ENCODE measurements around the gene ABCB1.

ABCB1 gene

GRCh38 chr7:87511510-87511909 lies 89.2 kb downstream of the ABCB1 start:
- Histone ChIP-seq H4K8ac (ENCODE audit: low read depth, low read length) (no peak overlapping the region), H3K27ac (ENCODE audit: low read depth, low read length) (no peak overlapping the region), H3K4me1 (ENCODE audit: control insufficient read depth, low read depth, low read length) (peaks cover 5% of the 10 kb centered on the region), H3K23ac (ENCODE audit: low read length) (no peak overlapping the region), H3K36me3 (ENCODE audit: control insufficient read depth, insufficient read depth, low read length) (no peaks in the 10 kb centered on the region), H4K5ac (ENCODE audit: low read length) (no peak overlapping the region), H3K4me3 (ENCODE audit: low read length) (no peak overlapping the region), H2BK120ac (ENCODE audit: low read depth, low read length) (no peak overlapping the region), H2AK5ac (ENCODE audit: low read length) (no peak overlapping the region), H3K9ac (ENCODE audit: low read length) (no peak overlapping the region), H3K27me3 (ENCODE audit: insufficient read depth, low read length, poor library complexity) (no peaks in the 10 kb centered on the region), H2BK5ac (ENCODE audit: low read length) (no peak overlapping the region), H3K79me2 (ENCODE audit: control insufficient read depth, insufficient read depth, low read length) (no peaks in the 10 kb centered on the region), H3K18ac (ENCODE audit: low read length) (no peak overlapping the region), H3K79me1 (ENCODE audit: low read length) (no peaks in the 10 kb centered on the region), H3K56ac (ENCODE audit: low read length) (no peak overlapping the region), H3K4me2 (ENCODE audit: low read length) (no peak overlapping the region), H3K4ac (ENCODE audit: low read depth, low read length) (no peak overlapping the region), H2BK15ac (replicated peaks; ENCODE audit: low read depth) (no peak overlapping the region)
- DNase-seq = no peak
- WGBS (ENCODE audit: extremely low coverage, insufficient coverage, low lambda C conversion rate) = no CpG with 5 or more reads among the region's 1 CpG

DNA sequence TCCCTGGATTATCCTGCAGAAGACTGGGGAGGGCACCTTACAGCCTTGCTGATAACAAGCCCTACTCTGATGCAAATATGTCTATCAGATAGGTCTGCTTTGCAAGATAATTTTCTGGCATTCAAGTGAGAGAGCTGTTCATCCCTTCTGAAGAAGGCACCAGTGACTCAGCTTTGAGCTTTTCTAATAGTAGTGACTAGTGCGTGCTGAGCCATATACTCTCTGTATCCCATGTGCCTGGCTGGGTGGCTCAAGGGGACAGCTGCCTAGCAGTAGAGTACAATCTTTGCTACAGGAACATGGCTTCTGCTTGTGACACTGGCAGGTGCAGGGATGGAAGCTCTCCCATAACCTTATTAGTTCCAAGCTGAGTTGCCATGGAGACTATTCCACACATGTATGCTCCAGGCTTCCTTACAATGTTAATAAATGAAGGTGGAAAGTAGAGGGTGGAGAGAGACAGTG lies 90.2 kb downstream of the ABCB1 start:
- Histone ChIP-seq H4K5ac (ENCODE audit: low read length) (no peak overlapping the region), H3K56ac (ENCODE audit: low read length) (no peak overlapping the region), H3K36me3 (ENCODE audit: control insufficient read depth, insufficient read depth, low read length) (no peaks in the 10 kb centered on the region), H3K27me3 (ENCODE audit: insufficient read depth, low read length, poor library complexity) (no peaks in the 10 kb centered on the region), H3K27ac (ENCODE audit: low read depth, low read length) (no peak overlapping the region), H3K9ac (ENCODE audit: low read length) (no peak overlapping the region), H3K23ac (ENCODE audit: low read length) (no peak overlapping the region), H2BK120ac (ENCODE audit: low read depth, low read length) (no peak overlapping the region), H2BK15ac (replicated peaks; ENCODE audit: low read depth) (no peak overlapping the region), H2BK5ac (ENCODE audit: low read length) (no peak overlapping the region), H3K4me2 (ENCODE audit: low read length) (no peak overlapping the region), H2AK5ac (ENCODE audit: low read length) (no peak overlapping the region), H4K8ac (ENCODE audit: low read depth, low read length) (no peak overlapping the region), H3K79me1 (ENCODE audit: low read length) (no peaks in the 10 kb centered on the region), H3K4me1 (ENCODE audit: control insufficient read depth, low read depth, low read length) (peaks cover 5% of the 10 kb centered on the region), H3K4ac (ENCODE audit: low read depth, low read length) (no peak overlapping the region), H3K4me3 (ENCODE audit: low read length) (no peak overlapping the region), H3K18ac (ENCODE audit: low read length) (no peak overlapping the region), H3K79me2 (ENCODE audit: control insufficient read depth, insufficient read depth, low read length) (no peaks in the 10 kb centered on the region)
- no CpG with 5 or more reads among the region's 1 CpG for WGBS (ENCODE audit: extremely low coverage, insufficient coverage, low lambda C conversion rate)
- peak; percentile 36 for DNase-seq

DNA sequence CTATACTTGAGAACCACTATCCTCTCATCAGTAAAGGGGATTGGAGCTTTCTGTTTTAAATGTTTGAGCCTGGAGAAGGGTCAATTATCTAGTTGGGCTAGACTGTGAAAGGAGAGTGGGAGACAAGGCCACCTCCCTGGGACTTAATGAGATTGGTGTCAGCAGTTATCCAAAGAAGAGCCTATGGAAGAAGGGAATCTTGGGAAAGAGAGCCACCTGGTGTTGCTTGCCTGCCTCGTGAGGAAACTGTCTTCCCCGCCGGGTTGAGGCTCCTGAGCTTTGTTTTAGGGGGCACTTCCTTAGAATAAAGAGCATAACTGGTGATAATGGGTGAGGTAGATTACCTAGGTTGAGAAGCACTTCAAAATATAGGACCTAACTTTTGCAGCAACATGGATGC lies 93.2 kb downstream of the ABCB1 start:
- Histone ChIP-seq H3K36me3 (ENCODE audit: control insufficient read depth, insufficient read depth, low read length) (no peaks in the 10 kb centered on the region), H3K4me2 (ENCODE audit: low read length) (no peak overlapping the region), H2BK15ac (replicated peaks; ENCODE audit: low read depth) (no peak overlapping the region), H3K79me2 (ENCODE audit: control insufficient read depth, insufficient read depth, low read length) (no peaks in the 10 kb centered on the region), H3K18ac (ENCODE audit: low read length) (no peak overlapping the region), H2AK5ac (ENCODE audit: low read length) (no peak overlapping the region), H3K23ac (ENCODE audit: low read length) (no peak overlapping the region), H4K8ac (ENCODE audit: low read depth, low read length) (no peak overlapping the region), H2BK5ac (ENCODE audit: low read length) (no peak overlapping the region), H3K9ac (ENCODE audit: low read length) (no peak overlapping the region), H4K5ac (ENCODE audit: low read length) (no peak overlapping the region), H3K4ac (ENCODE audit: low read depth, low read length) (no peak overlapping the region), H2BK120ac (ENCODE audit: low read depth, low read length) (no peak overlapping the region), H3K4me1 (ENCODE audit: control insufficient read depth, low read depth, low read length) (peaks cover 5% of the 10 kb centered on the region), H3K4me3 (ENCODE audit: low read length) (no peak overlapping the region), H3K27ac (ENCODE audit: low read depth, low read length) (no peak overlapping the region), H3K27me3 (ENCODE audit: insufficient read depth, low read length, poor library complexity) (no peaks in the 10 kb centered on the region), H3K79me1 (ENCODE audit: low read length) (no peaks in the 10 kb centered on the region), H3K56ac (ENCODE audit: low read length) (no peak overlapping the region)
- WGBS (ENCODE audit: extremely low coverage, insufficient coverage, low lambda C conversion rate) = no CpG with 5 or more reads among the region's 3 CpGs
- peak; percentile 70 for DNase-seq

- Histone ChIP-seq H4K8ac (ENCODE audit: low read depth, low read length) (no peak overlapping the region), H3K23ac (ENCODE audit: low read length) (no peak overlapping the region), H2BK15ac (replicated peaks; ENCODE audit: low read depth) (no peak overlapping the region), H3K4ac (ENCODE audit: low read depth, low read length) (no peak overlapping the region), H3K79me2 (ENCODE audit: control insufficient read depth, insufficient read depth, low read length) (no peaks in the 10 kb centered on the region), H3K4me3 (ENCODE audit: low read length) (no peak overlapping the region), H4K5ac (ENCODE audit: low read length) (no peak overlapping the region), H3K27me3 (ENCODE audit: insufficient read depth, low read length, poor library complexity) (no peaks in the 10 kb centered on the region), H3K36me3 (ENCODE audit: control insufficient read depth, insufficient read depth, low read length) (no peaks in the 10 kb centered on the region), H3K56ac (ENCODE audit: low read length) (no peak overlapping the region), H3K9ac (ENCODE audit: low read length) (no peak overlapping the region), H3K79me1 (ENCODE audit: low read length) (no peaks in the 10 kb centered on the region), H3K18ac (ENCODE audit: low read length) (no peak overlapping the region), H2AK5ac (ENCODE audit: low read length) (no peak overlapping the region), H2BK120ac (ENCODE audit: low read depth, low read length) (no peak overlapping the region), H2BK5ac (ENCODE audit: low read length) (no peak overlapping the region), H3K4me2 (ENCODE audit: low read length) (no peak overlapping the region), H3K27ac (ENCODE audit: low read depth, low read length) (no peak overlapping the region), H3K4me1 (ENCODE audit: control insufficient read depth, low read depth, low read length) (peaks cover 3% of the 10 kb centered on the region)
- no peak for DNase-seq
- no CpG with 5 or more reads among the region's 3 CpGs for WGBS (ENCODE audit: extremely low coverage, insufficient coverage, low lambda C conversion rate)
These were observed 94.2 kb downstream of the ABCB1 start for GRCh38 chr7:87506246-87507180.

- H2AK5ac ChIP-seq (ENCODE audit: low read length) = no peak overlapping the region
- no peaks in the 10 kb centered on the region for H3K79me2 ChIP-seq (ENCODE audit: control insufficient read depth, insufficient read depth, low read length)
- H3K4me3 ChIP-seq (ENCODE audit: low read length) = no peak overlapping the region
- no peaks in the 10 kb centered on the region for H3K36me3 ChIP-seq (ENCODE audit: control insufficient read depth, insufficient read depth, low read length)
- H3K4ac ChIP-seq (ENCODE audit: low read depth, low read length) = no peak overlapping the region
- no peak overlapping the region for H2BK120ac ChIP-seq (ENCODE audit: low read depth, low read length)
- DNase-seq = no peak
- no peaks in the 10 kb centered on the region for H3K27me3 ChIP-seq (ENCODE audit: insufficient read depth, low read length, poor library complexity)
- no peaks in the 10 kb centered on the region for H3K79me1 ChIP-seq (ENCODE audit: low read length)
- H3K4me1 ChIP-seq (ENCODE audit: control insufficient read depth, low read depth, low read length) = peaks cover 3% of the 10 kb centered on the region
- WGBS (ENCODE audit: extremely low coverage, insufficient coverage, low lambda C conversion rate) = no CpG with 5 or more reads among the region's 5 CpGs
- no peak overlapping the region for H3K56ac ChIP-seq (ENCODE audit: low read length)
- no peak overlapping the region for H3K23ac ChIP-seq (ENCODE audit: low read length)
- no peak overlapping the region for H2BK15ac ChIP-seq (replicated peaks; ENCODE audit: low read depth)
- no peak overlapping the region for H4K8ac ChIP-seq (ENCODE audit: low read depth, low read length)
- no peak overlapping the region for H2BK5ac ChIP-seq (ENCODE audit: low read length)
- no peak overlapping the region for H3K4me2 ChIP-seq (ENCODE audit: low read length)
- H3K27ac ChIP-seq (ENCODE audit: low read depth, low read length) = no peak overlapping the region
- H3K9ac ChIP-seq (ENCODE audit: low read length) = no peak overlapping the region
- H4K5ac ChIP-seq (ENCODE audit: low read length) = no peak overlapping the region
- H3K18ac ChIP-seq (ENCODE audit: low read length) = no peak overlapping the region
These were observed 95.0 kb downstream of the ABCB1 start for GRCh38 chr7:87505557-87506245.

Measured in mesendoderm (in vitro differentiated cells).